HG03025 (cell line): Measurements from ENCODE around the gene PRR27.

Experiments
- ATAC-seq: cut with Tn5 transposase; IDR thresholded peaks from one replicate; pipeline ENCODE4 v1.9.1; 2021; ENCODE audit warnings: mild to moderate bottlenecking, moderate library complexity; ENCODE audit not compliant: unreplicated experiment, low FRiP score

Gene PRR27

DNA sequence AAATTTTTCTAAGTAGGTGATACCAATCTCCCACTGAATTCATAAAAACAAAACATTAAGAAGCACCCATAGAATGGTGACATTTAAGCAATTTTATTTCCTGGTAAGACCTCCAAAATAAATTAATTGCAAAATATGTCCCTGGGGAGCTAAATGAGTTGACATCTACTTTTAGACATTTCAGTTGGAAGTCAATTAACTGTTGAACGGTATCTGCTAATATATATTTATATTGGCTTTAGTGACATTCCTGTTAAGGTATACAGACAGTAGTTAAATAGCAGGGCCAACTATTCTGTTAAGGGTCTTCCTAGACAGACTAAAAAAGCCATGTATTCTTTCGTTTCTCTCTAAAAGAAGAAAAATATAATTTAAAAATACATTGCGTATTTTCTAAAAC lies at the start of gene PRR27:
Gene PRR27, plus strand, starts transcription at position 301 of the 400 bp plus-strand sequence. CDS start 139 bp downstream, outside the sequence.
- ATAC-seq: no peak

DNA sequence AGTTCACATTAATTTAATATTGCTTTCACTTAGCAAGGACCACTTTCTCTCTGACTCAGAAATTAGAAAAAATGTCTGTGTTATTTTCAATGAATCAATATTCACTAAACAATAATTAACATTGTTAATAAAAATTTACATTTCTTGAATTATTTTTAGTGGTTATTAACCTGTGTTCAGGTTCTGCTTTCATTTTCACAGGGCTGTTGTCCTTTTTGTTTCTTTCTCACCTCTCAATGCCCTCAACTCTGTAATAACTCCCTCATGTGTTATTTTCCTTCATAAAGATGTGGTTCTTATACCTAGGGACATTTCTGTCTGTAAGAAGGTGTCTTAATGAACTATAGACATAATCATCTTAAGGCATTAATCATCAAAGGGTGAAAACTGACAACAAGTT lies 43.1 kb upstream of the PRR27 start:
- no peak for ATAC-seq

DNA sequence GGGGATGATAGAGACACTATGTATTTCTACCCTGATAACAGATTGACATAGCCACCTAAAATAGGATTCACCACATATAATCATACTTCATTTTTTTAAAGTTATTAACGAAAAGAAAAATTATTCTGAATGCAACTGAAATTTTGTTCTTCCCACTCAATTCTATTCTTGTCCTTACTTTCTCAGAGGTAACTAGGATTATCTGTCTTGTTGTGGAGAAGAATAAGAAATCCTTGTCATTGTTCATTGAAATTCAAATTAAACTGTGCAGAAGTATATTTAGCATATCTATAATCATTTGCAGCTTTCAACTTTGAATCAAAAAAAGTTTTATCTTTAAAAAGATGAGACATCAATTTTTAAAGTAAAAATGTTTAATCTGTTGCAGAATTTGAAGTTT lies 40.4 kb upstream of the PRR27 start:
- no peak for ATAC-seq

DNA sequence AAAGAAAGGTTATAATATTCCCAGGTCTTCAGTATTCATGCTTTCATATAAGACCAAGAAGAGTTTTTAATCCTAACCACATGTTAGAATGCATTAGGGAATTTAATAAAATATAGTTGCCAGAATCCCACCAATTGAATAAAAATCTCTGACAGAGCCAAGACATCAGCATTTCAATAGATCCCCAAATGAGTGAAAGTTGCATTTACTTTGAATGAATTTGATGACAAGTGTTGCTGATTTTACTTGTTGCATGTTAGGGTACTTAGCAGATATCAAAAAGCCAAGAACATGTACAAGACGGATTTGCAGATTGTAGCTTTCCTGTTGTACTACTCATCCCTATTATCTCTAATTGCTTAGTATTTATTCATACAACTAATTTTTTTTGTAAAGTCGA lies 39.9 kb upstream of the PRR27 start:
- ATAC-seq: no peak

DNA sequence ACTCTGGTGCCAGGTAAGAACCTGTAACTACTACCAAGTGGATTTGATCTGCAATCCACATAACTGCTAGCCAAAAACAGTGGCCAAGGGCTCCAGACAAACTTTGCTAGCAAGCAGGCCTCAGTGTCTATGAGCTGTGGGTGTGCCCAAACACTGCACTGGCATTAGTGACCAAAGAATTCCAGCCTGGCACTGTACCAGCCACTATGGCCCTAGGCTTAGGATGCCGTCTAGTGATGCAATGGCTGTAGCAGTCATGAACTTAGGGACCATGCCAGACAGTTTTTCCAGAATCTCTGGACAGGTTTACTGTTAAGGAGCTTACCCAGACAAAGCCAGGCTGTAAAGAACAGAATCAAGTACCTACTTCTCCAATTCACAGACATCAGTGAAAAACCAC lies 33.7 kb upstream of the PRR27 start:
- no peak for ATAC-seq

DNA sequence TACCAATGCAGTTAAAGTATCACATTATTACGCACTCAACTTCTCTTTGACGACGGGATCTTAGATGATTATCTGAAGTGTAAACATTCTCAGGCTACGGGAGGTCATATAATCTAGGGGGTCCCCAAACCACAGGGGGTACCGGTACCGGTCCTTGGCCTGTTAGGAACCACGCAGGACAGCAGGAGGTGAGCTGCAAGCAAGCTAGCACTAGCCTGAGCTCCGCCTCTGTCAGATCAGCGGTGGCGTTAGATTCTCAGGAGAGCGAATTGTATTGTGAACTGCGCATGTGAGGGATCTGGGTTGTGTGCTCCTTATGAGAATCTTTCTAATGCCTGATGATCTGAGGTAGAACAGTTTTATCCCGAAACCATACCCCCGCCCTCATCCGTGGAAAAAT lies 20.6 kb upstream of the PRR27 start:
- no peak for ATAC-seq

DNA sequence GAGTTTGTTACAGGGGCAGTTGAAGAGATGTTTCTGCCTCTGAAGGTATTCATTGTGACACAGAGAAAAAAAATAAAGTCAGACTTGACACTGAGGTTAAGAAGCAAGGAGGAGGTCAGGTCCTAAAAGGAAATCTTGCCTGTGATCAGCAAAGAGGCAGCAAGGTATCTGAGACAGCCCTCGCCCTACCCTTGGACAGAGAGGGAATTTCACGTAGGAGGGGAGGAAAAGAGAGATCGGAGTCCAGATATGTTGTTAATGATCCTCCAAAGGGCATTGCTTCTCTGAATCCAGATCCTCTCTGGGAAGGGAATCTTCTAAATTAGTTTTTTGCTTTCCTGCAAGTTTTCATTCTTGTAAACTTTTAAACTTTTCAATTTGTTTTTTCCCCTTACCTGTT lies 15.3 kb upstream of the PRR27 start:
- no peak for ATAC-seq

DNA sequence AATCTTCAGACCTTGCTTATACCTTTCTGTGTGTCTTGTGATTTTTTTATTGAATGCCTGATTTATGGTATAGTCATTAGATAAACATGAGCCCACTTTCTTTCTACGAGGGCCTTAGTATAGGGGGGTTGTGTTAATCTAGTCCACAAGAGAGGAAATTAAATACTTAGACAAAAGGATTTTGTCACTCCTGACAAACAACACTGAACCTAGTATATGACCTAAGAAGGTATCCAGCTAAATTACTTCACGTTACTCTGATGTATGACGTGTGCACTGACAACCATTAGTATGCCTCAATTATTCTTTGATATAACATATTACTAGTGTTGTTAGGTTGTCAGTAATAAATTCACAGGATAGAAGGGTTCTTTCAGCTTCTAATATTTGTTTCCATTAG lies 2.8 kb upstream of the PRR27 start:
- no peak for ATAC-seq

DNA sequence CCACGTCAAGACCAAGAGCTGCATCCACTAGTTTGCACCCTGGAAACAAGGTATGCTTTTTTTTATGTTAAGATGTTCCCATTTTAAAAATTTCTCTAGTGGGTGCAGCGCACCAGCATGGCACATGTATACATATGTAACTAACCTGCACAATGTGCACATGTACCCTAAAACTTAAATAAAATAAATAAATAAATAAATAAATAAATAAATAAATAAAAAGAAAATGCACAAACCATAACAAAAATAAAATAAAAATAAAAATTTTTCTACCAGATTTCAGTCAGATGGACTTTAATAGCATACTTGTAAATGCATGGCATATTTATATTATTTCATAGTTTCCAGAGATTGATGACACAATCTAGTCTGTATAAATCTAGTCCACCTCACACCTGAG lies 1.9 kb upstream of the PRR27 start:
- no peak for ATAC-seq

DNA sequence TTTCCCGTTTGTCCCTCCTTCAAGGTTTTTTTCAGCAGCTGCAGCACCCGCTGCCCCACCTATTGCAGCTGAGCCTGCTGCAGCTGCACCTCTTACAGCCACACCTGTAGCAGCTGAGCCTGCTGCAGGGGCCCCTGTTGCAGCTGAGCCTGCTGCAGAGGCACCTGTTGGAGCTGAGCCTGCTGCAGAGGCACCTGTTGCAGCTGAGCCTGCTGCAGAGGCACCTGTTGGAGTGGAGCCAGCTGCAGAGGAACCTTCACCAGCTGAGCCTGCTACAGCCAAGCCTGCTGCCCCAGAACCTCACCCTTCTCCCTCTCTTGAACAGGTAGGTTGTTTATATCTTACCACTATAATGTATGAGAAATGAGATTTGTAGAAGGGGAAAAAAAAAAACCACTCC lies 4.5 kb downstream of the PRR27 start:
- ATAC-seq: no peak

DNA sequence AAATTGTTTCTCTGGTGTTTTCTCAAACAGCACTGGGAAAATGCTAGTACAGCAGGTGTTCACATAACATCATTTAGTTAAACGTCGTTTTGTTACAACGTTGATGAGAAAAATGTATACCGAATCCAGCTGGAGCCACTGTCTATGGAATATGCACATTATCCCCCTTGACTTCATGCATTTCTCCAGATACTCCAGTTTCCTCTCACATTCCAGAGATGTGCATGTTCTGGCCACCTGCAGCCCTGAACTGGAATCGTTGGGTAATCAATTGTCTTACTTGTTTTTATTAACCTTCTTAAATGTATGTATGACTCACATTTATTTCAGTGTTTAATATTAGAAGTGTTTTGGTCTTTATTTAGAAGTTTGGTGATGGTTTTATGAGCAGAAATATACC lies 23.1 kb downstream of the PRR27 start:
- ATAC-seq: no peak

DNA sequence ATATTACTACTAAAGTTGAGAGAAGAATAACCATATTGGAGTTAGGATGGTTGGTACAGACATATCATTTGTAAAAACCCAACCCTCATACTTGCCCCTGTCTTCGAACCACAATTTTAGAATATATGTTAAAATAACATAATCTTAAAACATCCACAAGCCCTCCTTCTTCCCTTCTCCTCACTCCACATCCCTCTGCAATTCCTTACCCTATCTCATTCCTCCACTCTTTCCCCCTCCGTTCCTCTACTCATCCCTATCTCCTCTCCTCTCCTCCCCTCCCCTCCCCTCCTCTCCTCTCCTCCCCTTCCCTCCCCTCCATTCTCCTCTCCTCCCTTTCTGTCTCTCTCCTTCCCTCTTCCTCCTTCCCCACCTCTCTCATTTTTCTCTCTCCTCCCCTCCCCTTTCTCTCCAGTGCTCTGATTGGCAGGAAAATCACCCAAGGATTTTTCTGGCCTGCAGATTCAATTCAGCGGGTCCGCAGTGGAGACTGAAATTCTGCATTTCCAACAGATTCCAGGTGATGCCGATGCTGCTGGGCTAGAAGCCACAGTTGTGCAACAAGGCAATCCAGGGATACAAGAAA lies 24.1 kb downstream of the PRR27 start:
- ATAC-seq: no peak

DNA sequence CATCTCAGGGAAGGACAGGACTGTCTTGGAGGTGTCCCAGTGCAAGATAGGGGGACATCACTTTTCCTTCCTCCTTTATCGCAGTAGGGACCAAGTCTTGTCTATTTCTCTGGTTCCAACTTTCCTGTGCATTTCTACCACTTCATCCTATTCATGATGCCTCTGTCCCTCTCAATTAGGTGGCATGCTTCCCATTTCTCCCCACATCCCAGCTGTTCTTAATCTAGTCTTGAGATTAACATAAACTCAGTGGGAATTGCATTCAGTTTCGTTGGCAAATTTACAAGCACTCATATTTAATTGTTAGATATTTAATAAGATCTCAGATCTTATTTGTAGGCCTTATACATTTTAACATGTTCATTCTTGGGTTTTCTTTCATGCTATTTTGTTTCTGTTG lies 25.8 kb downstream of the PRR27 start:
- no peak for ATAC-seq

DNA sequence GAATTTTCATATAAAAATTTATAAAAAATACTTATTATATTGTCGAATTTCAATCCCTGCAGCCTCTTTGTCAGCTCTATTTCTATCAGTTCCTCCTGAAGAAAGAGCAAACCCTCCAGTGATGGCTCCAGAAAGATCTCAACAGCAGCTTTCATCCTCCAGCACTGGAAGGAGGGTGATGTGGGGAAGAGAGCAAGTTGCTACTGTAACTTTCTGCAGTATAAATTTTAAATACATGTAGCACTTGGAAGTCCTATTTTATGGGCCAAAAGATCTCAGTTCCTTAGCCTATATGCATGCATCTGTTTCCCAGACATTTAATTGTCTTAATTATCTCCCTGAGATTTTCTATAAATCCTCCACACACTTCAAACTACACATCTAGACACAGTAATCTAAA lies 27.8 kb downstream of the PRR27 start:
- no peak for ATAC-seq

DNA sequence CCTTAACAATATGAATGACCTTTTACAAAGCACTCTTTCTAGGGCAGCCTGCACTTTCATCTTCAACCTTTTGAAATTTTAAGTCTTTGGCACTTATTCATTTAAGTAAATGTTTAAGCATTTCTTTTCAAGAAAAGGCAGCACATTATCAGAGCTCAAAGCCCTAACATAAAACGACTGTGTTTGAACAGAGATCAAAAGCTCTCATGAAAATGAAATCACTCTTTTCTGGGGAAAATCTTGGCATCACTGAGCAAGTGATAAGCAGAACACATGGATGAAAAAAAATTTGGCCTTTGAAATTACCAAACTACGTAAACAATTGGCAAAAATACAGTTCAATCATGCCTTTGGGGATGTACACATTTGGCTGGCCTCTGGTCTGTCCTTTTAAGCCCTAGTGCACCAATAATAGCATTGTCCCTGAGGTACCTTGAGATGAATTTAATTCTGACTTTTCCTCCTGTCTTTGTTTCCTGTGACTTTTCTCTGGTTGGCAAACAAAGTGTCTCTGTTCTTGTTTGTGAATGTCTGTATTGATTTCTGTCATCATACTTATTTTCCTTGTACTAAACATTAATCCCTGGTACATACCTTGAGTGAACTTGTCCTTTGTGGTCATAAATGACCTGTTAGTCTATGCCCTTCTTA lies 28.6 kb downstream of the PRR27 start:
- no peak for ATAC-seq

DNA sequence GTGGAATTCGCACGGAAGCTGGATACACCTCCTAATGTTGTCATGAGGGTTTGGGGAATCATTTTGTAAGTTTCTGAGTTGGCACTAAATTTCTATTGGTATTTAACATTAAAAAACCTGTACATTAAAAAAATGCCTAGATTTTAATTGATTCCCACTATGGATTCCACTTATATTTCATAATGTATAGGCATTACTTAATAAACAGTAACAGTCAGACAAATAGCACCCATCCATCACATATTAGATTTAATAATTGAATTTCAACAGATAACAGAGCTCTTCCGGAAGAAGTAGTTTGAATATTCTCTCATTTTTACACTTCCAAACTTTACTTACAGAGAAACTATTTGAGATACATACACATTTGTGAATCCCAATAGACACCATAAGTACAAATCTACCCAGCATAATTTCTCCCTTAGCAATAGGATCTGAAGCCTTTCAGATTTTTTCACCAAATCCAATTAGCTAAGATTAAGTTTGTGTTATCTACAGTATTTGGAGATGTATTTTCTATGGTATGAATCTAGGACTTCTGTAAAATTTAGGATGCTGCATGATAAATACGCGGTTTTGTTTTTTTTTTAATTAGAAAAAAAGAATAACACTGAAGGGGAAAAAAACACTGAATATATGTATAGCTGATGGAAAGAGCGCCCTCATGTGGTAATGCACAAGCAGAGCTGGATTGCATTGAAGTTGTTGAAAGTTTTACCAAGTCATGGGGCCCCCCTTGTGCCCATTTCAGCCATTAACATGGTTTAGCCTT lies 29.3 kb downstream of the PRR27 start:
- peak; percentile 69 for ATAC-seq

DNA sequence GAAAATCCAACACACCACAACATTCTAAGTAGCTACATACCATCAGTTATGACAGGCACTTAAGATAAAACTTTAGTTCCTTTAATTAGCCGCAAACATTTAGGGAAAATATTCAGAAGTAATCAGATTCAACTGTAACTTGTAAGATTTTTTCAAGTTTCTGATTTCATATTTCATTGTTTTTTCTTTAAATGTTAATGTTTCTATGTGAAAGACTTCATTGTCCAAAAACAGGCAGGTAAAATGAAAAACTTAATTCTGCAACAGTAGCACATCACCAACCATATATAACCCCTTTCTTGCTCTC lies 29.9 kb downstream of the PRR27 start:
- no peak for ATAC-seq

DNA sequence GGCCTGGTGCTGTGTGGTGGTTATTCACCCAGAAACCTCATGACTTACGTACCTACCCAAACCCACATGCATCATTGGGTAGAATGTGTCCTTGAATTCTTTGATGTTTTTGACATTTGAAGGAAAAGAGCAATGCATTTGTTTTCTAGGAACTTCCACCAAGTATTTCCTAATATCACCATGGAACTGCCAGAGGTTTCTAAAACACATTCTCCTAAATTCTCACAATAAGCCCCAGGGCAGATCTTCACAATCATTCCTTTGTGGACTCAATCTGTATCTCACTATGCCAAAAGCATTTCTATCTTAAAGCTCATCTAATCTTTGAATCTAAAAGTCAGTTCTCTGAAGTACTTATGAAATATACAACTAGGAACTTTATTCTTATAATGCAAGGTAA lies 33.2 kb downstream of the PRR27 start:
- ATAC-seq: no peak

DNA sequence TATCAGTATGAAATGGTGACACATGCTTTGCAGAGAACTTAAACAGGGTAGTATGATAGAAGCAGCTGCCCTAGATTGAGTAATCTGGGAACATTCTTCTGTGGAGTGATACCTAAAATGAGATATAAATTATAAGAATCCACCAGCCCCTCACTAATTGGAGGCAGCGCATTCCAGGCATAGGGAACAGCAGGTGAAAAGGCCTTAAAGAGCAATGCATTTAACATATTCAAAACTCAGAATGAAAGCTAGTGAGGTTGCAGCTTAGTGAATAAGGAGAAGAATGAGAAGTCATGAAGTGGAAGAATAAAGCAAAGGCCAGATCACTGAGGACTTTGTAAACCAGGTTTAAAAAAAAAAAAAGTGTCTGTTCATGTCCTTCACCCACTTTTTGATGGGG lies 36.5 kb downstream of the PRR27 start:
- ATAC-seq: no peak

DNA sequence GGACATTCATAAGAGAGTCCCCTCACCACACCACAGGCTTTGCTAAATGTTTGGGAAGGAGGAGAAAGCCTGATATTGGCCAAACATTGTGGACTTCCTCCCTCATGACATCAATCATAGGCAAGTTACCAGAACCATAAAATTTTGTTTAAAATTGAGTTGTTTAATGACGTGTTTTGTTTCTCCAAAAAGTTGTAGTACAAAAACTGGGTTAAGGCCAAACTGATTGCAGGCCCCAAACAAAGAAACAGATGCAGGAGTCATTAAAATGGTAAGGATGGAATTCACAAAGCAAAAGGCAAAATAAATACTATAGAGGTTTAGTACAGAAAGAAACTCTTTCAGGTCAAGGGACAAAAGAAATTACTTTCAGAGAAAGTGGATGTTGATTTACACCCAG lies 37.6 kb downstream of the PRR27 start:
- no peak for ATAC-seq

DNA sequence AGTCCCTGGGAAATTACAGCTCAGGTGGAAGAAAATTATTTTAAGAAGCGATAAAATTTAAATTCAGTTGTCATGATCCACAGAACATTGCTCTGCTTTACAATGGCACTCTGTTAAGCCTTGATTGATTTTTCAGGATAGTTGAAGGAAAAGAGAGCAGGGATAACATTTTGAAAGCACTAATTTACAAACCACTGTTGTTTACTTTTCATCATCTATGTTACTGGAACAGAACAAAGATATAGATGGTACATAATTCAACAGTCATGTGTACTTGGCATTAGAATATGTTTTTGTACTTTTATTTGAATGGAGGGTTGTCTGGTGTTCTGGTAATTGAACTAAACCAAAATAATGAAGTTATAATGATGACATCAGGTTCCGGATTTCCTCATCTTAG lies 38.9 kb downstream of the PRR27 start:
- ATAC-seq: no peak

DNA sequence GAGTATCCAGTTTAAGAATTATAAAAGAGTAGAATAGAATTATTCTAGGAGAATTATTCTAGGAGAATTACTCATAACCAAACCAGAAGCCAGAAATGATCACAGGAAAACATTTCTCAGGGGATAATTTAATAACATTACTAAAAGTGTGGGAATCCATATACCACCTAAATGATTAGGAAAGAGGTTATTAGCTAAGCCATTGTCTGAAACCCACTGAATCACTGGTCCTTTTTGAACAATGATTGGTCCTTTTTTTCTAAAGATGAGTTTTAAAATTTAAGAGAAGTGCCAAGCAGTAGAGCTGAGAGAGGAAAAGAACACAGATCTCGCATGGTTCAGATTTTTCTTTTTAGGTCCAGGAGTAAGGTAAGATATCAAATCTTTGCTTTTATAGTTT lies 41.4 kb downstream of the PRR27 start, which contains the start of gene ODAM:
Gene ODAM, plus strand, starts transcription at position 301 of the 400 bp plus-strand sequence. CDS start 819 bp downstream, outside the sequence.
- no peak for ATAC-seq
